ENCODE data around the gene APC.

APC gene

GRCh38 chr5:112795342-112795741, 57.7 kb downstream of the APC start:
- H3K4me1 ChIP-seq: no peaks in the 10 kb centered on the region
- no peak for DNase-seq
- H3K36me3 ChIP-seq: peaks cover 18% of the 10 kb centered on the region
- no peak overlapping the region for H3K4me3 ChIP-seq (ENCODE audit: low read depth, low read length)
- H3K27me3 ChIP-seq: no peaks in the 10 kb centered on the region
- H3K9me3 ChIP-seq: no peaks in the 10 kb centered on the region
- TF ChIP-seq CTCF (IDR thresholded peaks at IDR 0.05; ENCODE audit: low read depth, low read length): no peak

GRCh38 chr5:112795944-112796678, 58.4 kb downstream of the APC start:
- no peak for DNase-seq
- H3K36me3 ChIP-seq: peaks cover 13% of the 10 kb centered on the region
- no peaks in the 10 kb centered on the region for H3K9me3 ChIP-seq
- no peaks in the 10 kb centered on the region for H3K4me1 ChIP-seq
- no peak overlapping the region for H3K4me3 ChIP-seq (ENCODE audit: low read depth, low read length)
- TF ChIP-seq CTCF (IDR thresholded peaks at IDR 0.05; ENCODE audit: low read depth, low read length): no peak
- H3K27me3 ChIP-seq: no peaks in the 10 kb centered on the region

- Histone ChIP-seq H3K36me3 (peaks cover 12% of the 10 kb centered on the region), H3K27me3 (no peaks in the 10 kb centered on the region), H3K4me1 (no peaks in the 10 kb centered on the region), H3K9me3 (no peaks in the 10 kb centered on the region), H3K4me3 (ENCODE audit: low read depth, low read length) (no peak overlapping the region)
- DNase-seq: no peak
- no peak for TF ChIP-seq CTCF (IDR thresholded peaks at IDR 0.05; ENCODE audit: low read depth, low read length)
Measured at GRCh38 chr5:112799661-112800060, 62.0 kb downstream of the APC start.

- Histone ChIP-seq H3K4me1 (no peaks in the 10 kb centered on the region), H3K9me3 (no peaks in the 10 kb centered on the region), H3K36me3 (peaks cover 9% of the 10 kb centered on the region), H3K4me3 (ENCODE audit: low read depth, low read length) (no peak overlapping the region), H3K27me3 (no peaks in the 10 kb centered on the region)
- DNase-seq: no peak
- no peak for TF ChIP-seq CTCF (IDR thresholded peaks at IDR 0.05; ENCODE audit: low read depth, low read length)
Measured at GRCh38 chr5:112800891-112801290, 63.2 kb downstream of the APC start.

- no peaks in the 10 kb centered on the region for H3K27me3 ChIP-seq
- peaks cover 6% of the 10 kb centered on the region; the same call in 1 of the 2 replicates for H3K36me3 ChIP-seq
- no peak for TF ChIP-seq CTCF (IDR thresholded peaks at IDR 0.05; ENCODE audit: low read depth, low read length)
- H3K9me3 ChIP-seq: no peaks in the 10 kb centered on the region
- no peaks in the 10 kb centered on the region for H3K4me1 ChIP-seq
- no peak for DNase-seq
- no peak overlapping the region for H3K4me3 ChIP-seq (ENCODE audit: low read depth, low read length)
Measured at GRCh38 chr5:112811023-112811422, 73.3 kb downstream of the APC start.

GRCh38 chr5:112812549-112812948, 74.9 kb downstream of the APC start:
- DNase-seq: no peak
- no peak for TF ChIP-seq CTCF (IDR thresholded peaks at IDR 0.05; ENCODE audit: low read depth, low read length)
- Histone ChIP-seq H3K4me3 (ENCODE audit: low read depth, low read length) (no peak overlapping the region), H3K9me3 (no peaks in the 10 kb centered on the region), H3K4me1 (no peaks in the 10 kb centered on the region), H3K36me3 (peaks cover 6% of the 10 kb centered on the region; the same call in 1 of the 2 replicates), H3K27me3 (no peaks in the 10 kb centered on the region)
